ENCODE data around the gene PDCD1. TPM values are rescaled to one million over a fixed set of nuclear protein-coding genes. Genes with fewer than 3 reads are reported as not detected.
"Not testable (repeated sequence)": the region's sequence is repeated elsewhere in the genome, so short reads cannot be mapped to it uniquely, and the experiment has no call there.

PDCD1 gene
- total RNA-seq, 3 donors from 2014 or later (not counting 1 experiment from before 2014, with no cell fraction given), result 0.45 TPM; not detected in 2

DNA sequence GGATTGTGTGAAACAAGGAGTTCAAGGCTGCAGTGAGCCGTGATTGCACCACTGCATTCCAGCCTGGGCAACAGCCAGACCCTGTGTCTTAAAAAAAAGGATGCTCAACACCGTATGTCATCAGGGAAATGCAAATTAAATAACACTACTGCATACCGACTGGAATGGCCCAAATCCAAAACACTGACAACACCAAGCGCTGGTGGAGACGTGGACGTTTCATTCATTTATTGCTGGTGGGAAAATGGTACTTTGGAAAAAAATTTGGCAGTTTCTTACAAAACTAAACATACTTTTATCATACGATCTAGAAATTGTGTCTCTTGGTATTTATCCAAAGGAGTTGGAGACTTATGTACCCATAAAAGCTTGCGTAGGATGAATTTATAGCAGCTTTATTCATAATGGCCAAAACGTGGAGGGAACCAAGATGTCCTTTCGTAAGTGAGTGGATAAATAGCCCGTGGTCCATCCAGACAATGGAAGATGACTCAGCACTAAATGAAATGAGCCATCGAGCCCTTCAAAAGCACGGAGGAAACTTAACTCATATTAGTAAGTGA is 25.5 kb downstream of the PDCD1 start:
- intact Hi-C loops (cut with micrococcal nuclease), result no loop called here

GRCh38 chr2:241827394-241827793 is 31.3 kb downstream of the PDCD1 start:
- peaks cover 16 to 23% of the 10 kb centered on the region in 2 donors for H3K27me3 Mint-ChIP-seq (ENCODE audit: low read depth in 2 of 2)
- DNase-seq, result no peak
- H3K4me3 ChIP-seq (ENCODE audit: low read length), result no peak overlapping the region
- H3K4me1 Mint-ChIP-seq, result peaks cover 0 to 15% of the 10 kb centered on the region in 2 donors
- H3K27ac Mint-ChIP-seq, result no peak overlapping the region
- no peak overlapping the region for H3K27ac ChIP-seq (ENCODE audit: low read length)
- no peak for TF ChIP-seq CTCF (IDR thresholded peaks at IDR 0.05)
- H3K27me3 ChIP-seq (ENCODE audit: control insufficient read depth, insufficient read depth, low read length), result peaks cover 6% of the 10 kb centered on the region
- intact Hi-C loops (cut with micrococcal nuclease), result no loop called here
- no peak for ATAC-seq
- H3K36me3 Mint-ChIP-seq, result no peaks in the 10 kb centered on the region
- no peak overlapping the region for H3K4me3 Mint-ChIP-seq
- peaks cover 0 to 4% of the 10 kb centered on the region in 2 donors for H3K9me3 Mint-ChIP-seq
- H3K9me3 ChIP-seq (ENCODE audit: control insufficient read depth, insufficient read depth, low read length), result peaks cover 11% of the 10 kb centered on the region
- H3K36me3 ChIP-seq (ENCODE audit: control insufficient read depth, insufficient read depth, low read length), result no peaks in the 10 kb centered on the region
- H3K4me1 ChIP-seq (ENCODE audit: control insufficient read depth, insufficient read depth, low read length), result no peaks in the 10 kb centered on the region
- WGBS (ENCODE audit: insufficient coverage), result 100% methylated on average over 1 of the region's 2 CpGs

More for the DNA sequence above, 25.5 kb downstream of the PDCD1 start:
- no peak overlapping the region for H3K4me3 ChIP-seq (ENCODE audit: low read length)
- no peaks in the 10 kb centered on the region for H3K36me3 Mint-ChIP-seq
- no peaks in the 10 kb centered on the region for H3K9me3 ChIP-seq (ENCODE audit: control insufficient read depth, insufficient read depth, low read length)
- no peak overlapping the region for H3K27ac ChIP-seq (ENCODE audit: low read length)
- WGBS (ENCODE audit: insufficient coverage), result 60% methylated on average over 8 of the region's 13 CpGs
- H3K9me3 Mint-ChIP-seq, result no peaks in the 10 kb centered on the region
- ATAC-seq (no peak), DNase-seq (no peak)
- no peak overlapping the region for H3K4me3 Mint-ChIP-seq
- peaks cover 7% of the 10 kb centered on the region for H3K27me3 ChIP-seq (ENCODE audit: control insufficient read depth, insufficient read depth, low read length)
- no peaks in the 10 kb centered on the region for H3K36me3 ChIP-seq (ENCODE audit: control insufficient read depth, insufficient read depth, low read length)
- peaks cover 12 to 45% of the 10 kb centered on the region in 2 donors for H3K27me3 Mint-ChIP-seq (ENCODE audit: low read depth in 2 of 2)
- no peaks in the 10 kb centered on the region for H3K4me1 ChIP-seq (ENCODE audit: control insufficient read depth, insufficient read depth, low read length)
- no peak for TF ChIP-seq CTCF (IDR thresholded peaks at IDR 0.05)
- H3K27ac Mint-ChIP-seq, result no peak overlapping the region
- peaks cover 10 to 15% of the 10 kb centered on the region in 2 donors for H3K4me1 Mint-ChIP-seq

GRCh38 chr2:241823531-241824437 is 34.9 kb downstream of the PDCD1 start:
- H3K27ac ChIP-seq (ENCODE audit: low read length); H3K9me3 Mint-ChIP-seq; ATAC-seq; H3K4me3 ChIP-seq (ENCODE audit: low read length); H3K36me3 Mint-ChIP-seq; H3K36me3 ChIP-seq (ENCODE audit: control insufficient read depth, insufficient read depth, low read length); H3K27me3 ChIP-seq (ENCODE audit: control insufficient read depth, insufficient read depth, low read length); DNase-seq; H3K4me1 ChIP-seq (ENCODE audit: control insufficient read depth, insufficient read depth, low read length); intact Hi-C loops (cut with micrococcal nuclease); H3K4me3 Mint-ChIP-seq: not testable (repeated sequence)
- H3K9me3 ChIP-seq (ENCODE audit: control insufficient read depth, insufficient read depth, low read length), result peaks cover 14% of the 10 kb centered on the region
- Mint-ChIP-seq H3K27me3 (ENCODE audit: low read depth in 2 of 2) (peaks cover 6 to 20% of the 10 kb centered on the region in 2 donors), H3K27ac (peak overlapping the region in 1 of 2 donors; percentile 72), H3K4me1 (peaks cover 0 to 24% of the 10 kb centered on the region in 2 donors)
- 95% methylated on average over 45 of the region's 45 CpGs for WGBS (ENCODE audit: insufficient coverage)

DNA sequence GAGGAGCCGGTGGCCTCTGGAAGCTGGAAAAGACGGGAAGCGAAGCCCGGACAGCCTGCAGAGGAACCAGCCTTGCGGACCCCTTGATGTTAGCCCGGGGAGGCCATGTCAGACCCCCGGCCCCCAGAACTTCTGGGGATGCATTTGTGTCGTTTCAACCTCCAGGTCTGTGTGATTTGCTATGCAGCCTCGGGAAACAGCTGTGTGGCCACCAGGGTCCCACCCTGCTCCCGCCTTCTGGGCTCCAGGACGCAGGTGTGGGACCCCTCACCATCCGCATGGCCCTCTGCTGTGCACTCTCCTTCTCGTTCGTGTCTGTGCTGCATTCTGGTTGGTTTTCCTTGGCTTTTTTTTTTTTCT is 36.5 kb downstream of the PDCD1 start:
- DNase-seq (no peak), ATAC-seq (no peak)
- H3K27me3 Mint-ChIP-seq (ENCODE audit: low read depth in 2 of 2), result peaks cover 6 to 23% of the 10 kb centered on the region in 2 donors
- Histone ChIP-seq H3K27me3 (ENCODE audit: control insufficient read depth, insufficient read depth, low read length) (peaks cover 6% of the 10 kb centered on the region), H3K27ac (ENCODE audit: low read length) (no peak overlapping the region), H3K9me3 (ENCODE audit: control insufficient read depth, insufficient read depth, low read length) (peaks cover 10% of the 10 kb centered on the region), H3K4me3 (ENCODE audit: low read length) (no peak overlapping the region), H3K4me1 (ENCODE audit: control insufficient read depth, insufficient read depth, low read length) (peaks cover 10% of the 10 kb centered on the region), H3K36me3 (ENCODE audit: control insufficient read depth, insufficient read depth, low read length) (no peaks in the 10 kb centered on the region)
- intact Hi-C loops (cut with micrococcal nuclease), result no loop called here
- peaks cover 0 to 4% of the 10 kb centered on the region in 2 donors for H3K9me3 Mint-ChIP-seq
- 83% methylated on average over 14 of the region's 14 CpGs for WGBS (ENCODE audit: insufficient coverage)
- peak overlapping the region in 1 of 2 donors; percentile 72 for H3K27ac Mint-ChIP-seq
- no peak for TF ChIP-seq CTCF (IDR thresholded peaks at IDR 0.05)
- H3K4me3 Mint-ChIP-seq, result no peak overlapping the region
- H3K36me3 Mint-ChIP-seq, result no peaks in the 10 kb centered on the region
- peaks cover 5 to 28% of the 10 kb centered on the region in 2 donors for H3K4me1 Mint-ChIP-seq
